SU-DHL-6 (cell line): ENCODE measurements around the gene LAMC3.

Experiments used
- EZH2phosphoT487 ChIP-seq: fragments of 200-600 bp; sonication (generic), shearing (Covaris generic); conservative IDR thresholded peaks from 2 replicates; pipeline ENCODE4 v1.6.1; 2018; ENCODE audit warnings: mild to moderate bottlenecking, antibody characterized with exemption, low read length, moderate library complexity, mixed read lengths
- TF ChIP-seq, protein P1 (sequence below): fragments of 200-600 bp; sonication (generic); IDR thresholded peaks from one replicate; pipeline ENCODE4 v1.5.1; 2017; ENCODE audit warnings: antibody characterized with exemption, mild to moderate bottlenecking, low read length, moderate library complexity; ENCODE audit not compliant: insufficient read depth, poor library complexity, severe bottlenecking

DNA sequence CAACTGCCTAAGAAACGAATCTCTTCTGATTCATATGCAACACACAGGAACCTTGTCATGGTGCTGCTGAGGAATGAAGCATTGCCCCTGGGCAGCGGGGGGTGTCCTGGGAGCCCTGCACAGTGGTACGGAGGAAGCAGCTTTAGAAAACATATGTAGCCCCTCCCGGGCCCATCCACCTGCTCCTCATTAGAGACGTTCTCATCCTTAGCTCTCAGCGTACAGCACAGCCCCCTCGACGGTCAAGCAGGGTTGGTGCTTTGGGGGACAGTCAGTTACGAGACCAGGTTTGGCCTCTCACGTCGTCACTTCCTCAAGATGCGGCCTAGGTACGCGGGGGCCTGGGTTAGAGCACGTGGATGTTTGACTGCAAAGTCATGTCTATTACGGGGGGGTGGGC lies 28.4 kb upstream of the LAMC3 start:
- TF ChIP-seq, protein P1, sequence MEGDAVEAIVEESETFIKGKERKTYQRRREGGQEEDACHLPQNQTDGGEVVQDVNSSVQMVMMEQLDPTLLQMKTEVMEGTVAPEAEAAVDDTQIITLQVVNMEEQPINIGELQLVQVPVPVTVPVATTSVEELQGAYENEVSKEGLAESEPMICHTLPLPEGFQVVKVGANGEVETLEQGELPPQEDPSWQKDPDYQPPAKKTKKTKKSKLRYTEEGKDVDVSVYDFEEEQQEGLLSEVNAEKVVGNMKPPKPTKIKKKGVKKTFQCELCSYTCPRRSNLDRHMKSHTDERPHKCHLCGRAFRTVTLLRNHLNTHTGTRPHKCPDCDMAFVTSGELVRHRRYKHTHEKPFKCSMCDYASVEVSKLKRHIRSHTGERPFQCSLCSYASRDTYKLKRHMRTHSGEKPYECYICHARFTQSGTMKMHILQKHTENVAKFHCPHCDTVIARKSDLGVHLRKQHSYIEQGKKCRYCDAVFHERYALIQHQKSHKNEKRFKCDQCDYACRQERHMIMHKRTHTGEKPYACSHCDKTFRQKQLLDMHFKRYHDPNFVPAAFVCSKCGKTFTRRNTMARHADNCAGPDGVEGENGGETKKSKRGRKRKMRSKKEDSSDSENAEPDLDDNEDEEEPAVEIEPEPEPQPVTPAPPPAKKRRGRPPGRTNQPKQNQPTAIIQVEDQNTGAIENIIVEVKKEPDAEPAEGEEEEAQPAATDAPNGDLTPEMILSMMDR = no peak
- no peak for TF ChIP-seq EZH2phosphoT487
